Stimulated activated CD4-positive, alpha-beta T cell treated with anti-CD3 and anti-CD28 coated beads, Interleukin-4, amount 100 ng/mL, for 1 hour (primary cell): ENCODE measurements around the gene RSF1.
"Not testable (repeated sequence)": the region's sequence is repeated elsewhere in the genome, so short reads cannot be mapped to it uniquely, and the experiment has no call there.

Experiments
- DNase-seq: peaks from one replicate; pipeline ENCODE4 v3.0.0-alpha.2; 2020

RSF1 gene

GRCh38 chr11:77672264-77672663 lies 148.3 kb downstream of the RSF1 start:
- DNase-seq: no peak

- DNase-seq: no peak
Measured at GRCh38 chr11:77669848-77670511, 150.5 kb downstream of the RSF1 start.

GRCh38 chr11:77668760-77669159 lies 151.8 kb downstream of the RSF1 start:
- no peak for DNase-seq

GRCh38 chr11:77665240-77665965 lies 155.1 kb downstream of the RSF1 start:
- no peak for DNase-seq

GRCh38 chr11:77661670-77662069 lies 158.9 kb downstream of the RSF1 start:
- no peak for DNase-seq

- DNase-seq: no peak
Measured at GRCh38 chr11:77660947-77661346, 159.6 kb downstream of the RSF1 start.

GRCh38 chr11:77658213-77659013 lies 162.1 kb downstream of the RSF1 start:
- DNase-seq: no peak

- DNase-seq: no peak
Measured at GRCh38 chr11:77656362-77656761, 164.2 kb downstream of the RSF1 start.

- DNase-seq: no peak
Measured at GRCh38 chr11:77654770-77655434, 165.6 kb downstream of the RSF1 start.

- no peak for DNase-seq
Measured at GRCh38 chr11:77650123-77650522, 170.4 kb downstream of the RSF1 start.

- DNase-seq: no peak
Measured at GRCh38 chr11:77647654-77648305, 172.7 kb downstream of the RSF1 start.

GRCh38 chr11:77644887-77645286 lies 175.6 kb downstream of the RSF1 start:
- DNase-seq: no peak

GRCh38 chr11:77642228-77642627 lies 178.3 kb downstream of the RSF1 start:
- DNase-seq: no peak

GRCh38 chr11:77637345-77638165 lies 183.0 kb downstream of the RSF1 start, which contains the start of gene CLNS1A:
TSS of gene CLNS1A (minus strand) at chr11:77637794. CDS start at chr11:77637714, 80 bp downstream.
- peak; percentile 79 for DNase-seq

- DNase-seq: no peak
Measured at GRCh38 chr11:77636731-77637344, 183.7 kb downstream of the RSF1 start.

- not testable (repeated sequence) for DNase-seq
Measured at GRCh38 chr11:77633926-77634325, 186.6 kb downstream of the RSF1 start.

GRCh38 chr11:77630157-77630710 lies 190.3 kb downstream of the RSF1 start:
- DNase-seq: no peak

GRCh38 chr11:77619576-77620198 lies 200.8 kb downstream of the RSF1 start:
- no peak for DNase-seq

GRCh38 chr11:77617892-77618291 lies 202.6 kb downstream of the RSF1 start:
- DNase-seq: no peak

GRCh38 chr11:77611921-77612320 lies 208.6 kb downstream of the RSF1 start:
- DNase-seq: no peak
